ENCODE measurements around the gene ABI3BP. TPM values are rescaled to one million over a fixed set of nuclear protein-coding genes. Genes with fewer than 3 reads are reported as not detected.

Gene ABI3BP
- total and polyA plus RNA-seq, 4 donors, result 1.9 to 4.2 (median 2.4) TPM

GRCh38 chr3:100732435-100732834 lies 260.8 kb downstream of the ABI3BP start:
- Histone ChIP-seq H3K27ac (ENCODE audit: low read depth in 1 of 2, low read length in 2 of 2) (no peak overlapping the region), H3K4me1 (ENCODE audit: control insufficient read depth in 4 of 4, insufficient read depth in 4 of 4, low read length in 3 of 4) (peaks cover 0 to 4% (median 2%) of the 10 kb centered on the region in 4 donors), H3K9ac (ENCODE audit: low read depth in 1 of 2, low read length in 2 of 2) (no peak overlapping the region), H3K9me3 (ENCODE audit: control insufficient read depth in 4 of 4, low read length in 3 of 4) (no peaks in the 10 kb centered on the region), H3K36me3 (ENCODE audit: control insufficient read depth in 4 of 4, insufficient read depth in 3 of 4, low read depth in 1 of 4, low read length in 3 of 4) (peaks cover 8 to 37% (median 23%) of the 10 kb centered on the region in 4 donors), H3K4me3 (ENCODE audit: low read depth in 1 of 3, low read length in 3 of 3) (no peak overlapping the region), H3K27me3 (ENCODE audit: control insufficient read depth in 4 of 4, insufficient read depth in 4 of 4, low read length in 3 of 4) (no peaks in the 10 kb centered on the region)
- TF ChIP-seq EGR1 (IDR thresholded peaks at IDR 0.05; ENCODE audit: low read depth in 2 of 2), result no peak
- no peak for TF ChIP-seq HNF4G (IDR thresholded peaks at IDR 0.05)
- TF ChIP-seq TAF1 (conservative IDR thresholded peaks at IDR 0.05), result no peak
- TF ChIP-seq, protein P1, sequence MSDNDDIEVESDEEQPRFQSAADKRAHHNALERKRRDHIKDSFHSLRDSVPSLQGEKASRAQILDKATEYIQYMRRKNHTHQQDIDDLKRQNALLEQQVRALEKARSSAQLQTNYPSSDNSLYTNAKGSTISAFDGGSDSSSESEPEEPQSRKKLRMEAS (IDR thresholded peaks at IDR 0.05), result no peak
- TF ChIP-seq JUND (IDR thresholded peaks at IDR 0.05), result no peak
- TF ChIP-seq GABPA (IDR thresholded peaks at IDR 0.05 in 1 of 2, conservative IDR thresholded peaks at IDR 0.05 in 1 of 2), result no peak
- TF ChIP-seq YY1 (IDR thresholded peaks at IDR 0.05), result no peak
- TF ChIP-seq CTCF (IDR thresholded peaks at IDR 0.05; ENCODE audit: low read depth, low read length, missing input control), result no peak
- TF ChIP-seq SP1 (IDR thresholded peaks at IDR 0.05), result no peak
- no peak for TF ChIP-seq RAD21 (IDR thresholded peaks at IDR 0.05)
- TF ChIP-seq ZBTB33 (IDR thresholded peaks at IDR 0.05), result no peak
- TF ChIP-seq FOXA2 (IDR thresholded peaks at IDR 0.05), result no peak
- TF ChIP-seq, protein P2, sequence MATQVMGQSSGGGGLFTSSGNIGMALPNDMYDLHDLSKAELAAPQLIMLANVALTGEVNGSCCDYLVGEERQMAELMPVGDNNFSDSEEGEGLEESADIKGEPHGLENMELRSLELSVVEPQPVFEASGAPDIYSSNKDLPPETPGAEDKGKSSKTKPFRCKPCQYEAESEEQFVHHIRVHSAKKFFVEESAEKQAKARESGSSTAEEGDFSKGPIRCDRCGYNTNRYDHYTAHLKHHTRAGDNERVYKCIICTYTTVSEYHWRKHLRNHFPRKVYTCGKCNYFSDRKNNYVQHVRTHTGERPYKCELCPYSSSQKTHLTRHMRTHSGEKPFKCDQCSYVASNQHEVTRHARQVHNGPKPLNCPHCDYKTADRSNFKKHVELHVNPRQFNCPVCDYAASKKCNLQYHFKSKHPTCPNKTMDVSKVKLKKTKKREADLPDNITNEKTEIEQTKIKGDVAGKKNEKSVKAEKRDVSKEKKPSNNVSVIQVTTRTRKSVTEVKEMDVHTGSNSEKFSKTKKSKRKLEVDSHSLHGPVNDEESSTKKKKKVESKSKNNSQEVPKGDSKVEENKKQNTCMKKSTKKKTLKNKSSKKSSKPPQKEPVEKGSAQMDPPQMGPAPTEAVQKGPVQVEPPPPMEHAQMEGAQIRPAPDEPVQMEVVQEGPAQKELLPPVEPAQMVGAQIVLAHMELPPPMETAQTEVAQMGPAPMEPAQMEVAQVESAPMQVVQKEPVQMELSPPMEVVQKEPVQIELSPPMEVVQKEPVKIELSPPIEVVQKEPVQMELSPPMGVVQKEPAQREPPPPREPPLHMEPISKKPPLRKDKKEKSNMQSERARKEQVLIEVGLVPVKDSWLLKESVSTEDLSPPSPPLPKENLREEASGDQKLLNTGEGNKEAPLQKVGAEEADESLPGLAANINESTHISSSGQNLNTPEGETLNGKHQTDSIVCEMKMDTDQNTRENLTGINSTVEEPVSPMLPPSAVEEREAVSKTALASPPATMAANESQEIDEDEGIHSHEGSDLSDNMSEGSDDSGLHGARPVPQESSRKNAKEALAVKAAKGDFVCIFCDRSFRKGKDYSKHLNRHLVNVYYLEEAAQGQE (IDR thresholded peaks at IDR 0.05), result no peak
- no peak for TF ChIP-seq FOXA1 (IDR thresholded peaks at IDR 0.05)
- DNase-seq (ENCODE audit: low spot score), result no peak
- 80% methylated on average over 3 of the region's 3 CpGs for WGBS

DNA sequence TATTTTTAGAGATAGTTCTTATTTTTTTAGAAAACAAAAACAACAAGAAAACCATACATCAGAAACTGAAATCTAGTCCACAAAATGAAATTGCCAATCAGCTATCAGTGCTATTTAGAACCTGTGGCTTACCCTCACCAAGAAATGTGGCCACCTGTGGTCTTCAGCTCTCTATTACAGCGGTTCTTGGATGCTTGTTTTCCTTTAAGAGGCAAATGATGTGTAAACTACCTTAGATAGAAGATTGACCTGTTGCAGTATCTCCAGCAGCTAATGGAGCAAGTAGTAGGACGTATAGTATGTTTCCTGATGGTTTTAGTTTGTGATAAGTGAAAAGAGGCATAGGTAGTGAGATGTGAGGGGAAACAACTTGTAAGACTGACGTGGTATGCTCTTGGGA lies 262.7 kb downstream of the ABI3BP start:
- TF ChIP-seq HNF4G (IDR thresholded peaks at IDR 0.05), result no peak
- TF ChIP-seq, protein P2 (IDR thresholded peaks at IDR 0.05), result no peak
- TF ChIP-seq SP1 (IDR thresholded peaks at IDR 0.05), result no peak
- TF ChIP-seq, protein P1 (IDR thresholded peaks at IDR 0.05), result no peak
- H3K36me3 ChIP-seq (ENCODE audit: control insufficient read depth in 4 of 4, insufficient read depth in 3 of 4, low read depth in 1 of 4, low read length in 3 of 4), result peaks cover 5 to 28% (median 17%) of the 10 kb centered on the region in 4 donors
- H3K9ac ChIP-seq (ENCODE audit: low read depth in 1 of 2, low read length in 2 of 2), result no peak overlapping the region
- no peaks in the 10 kb centered on the region for H3K27me3 ChIP-seq (ENCODE audit: control insufficient read depth in 4 of 4, insufficient read depth in 4 of 4, low read length in 3 of 4)
- 83% methylated on average over 3 of the region's 3 CpGs for WGBS
- DNase-seq (ENCODE audit: low spot score), result no peak
- H3K9me3 ChIP-seq (ENCODE audit: control insufficient read depth in 4 of 4, low read length in 3 of 4), result no peaks in the 10 kb centered on the region
- H3K27ac ChIP-seq (ENCODE audit: low read depth in 1 of 2, low read length in 2 of 2), result no peak overlapping the region
- no peak overlapping the region for H3K4me3 ChIP-seq (ENCODE audit: low read depth in 1 of 3, low read length in 3 of 3)
- H3K4me1 ChIP-seq (ENCODE audit: control insufficient read depth in 4 of 4, insufficient read depth in 4 of 4, low read length in 3 of 4), result peaks cover 2 to 13% (median 5%) of the 10 kb centered on the region in 4 donors
